HEK293T (cell line): ENCODE results near the gene PIK3R3.

Experiments
- CTBP1 ChIP-seq: fragments of 450-650 bp; IDR thresholded peaks from 2 replicates; pipeline ENCODE4 v1.6.1; 2016; ENCODE audit warnings: borderline replicate concordance
- ELF4 ChIP-seq: fragments of 450-650 bp; IDR thresholded peaks from 2 replicates; pipeline ENCODE4 v1.6.1; 2017; ENCODE audit warnings: antibody characterized with exemption
- FOXA1 ChIP-seq: fragments of 450-650 bp; IDR thresholded peaks from 2 replicates; pipeline ENCODE4 v1.6.1; 2016; ENCODE audit warnings: mild to moderate bottlenecking
- FOXM1 ChIP-seq: fragments of 450-650 bp; IDR thresholded peaks from 2 replicates; pipeline ENCODE4 v1.6.1; 2017; ENCODE audit warnings: mild to moderate bottlenecking, borderline replicate concordance
- HDGF ChIP-seq: fragments of 450-650 bp; IDR thresholded peaks from 2 replicates; pipeline ENCODE4 v1.6.1; 2017; ENCODE audit warnings: antibody characterized with exemption, borderline replicate concordance
- L3MBTL2 ChIP-seq: fragments of 450-650 bp; conservative IDR thresholded peaks from 2 replicates; pipeline ENCODE4 v1.6.1; 2016; ENCODE audit warnings: mild to moderate bottlenecking
- SP1 ChIP-seq: fragments of 450-650 bp; IDR thresholded peaks from 2 replicates; pipeline ENCODE4 v1.6.1; 2017
- SUZ12 ChIP-seq: fragments of 450-650 bp; IDR thresholded peaks from 2 replicates; pipeline ENCODE4 v1.6.1; 2016; ENCODE audit warnings: mild to moderate bottlenecking
- TARDBP ChIP-seq: fragments of 450-650 bp; IDR thresholded peaks from 2 replicates; pipeline ENCODE4 v1.6.1; 2016

DNA sequence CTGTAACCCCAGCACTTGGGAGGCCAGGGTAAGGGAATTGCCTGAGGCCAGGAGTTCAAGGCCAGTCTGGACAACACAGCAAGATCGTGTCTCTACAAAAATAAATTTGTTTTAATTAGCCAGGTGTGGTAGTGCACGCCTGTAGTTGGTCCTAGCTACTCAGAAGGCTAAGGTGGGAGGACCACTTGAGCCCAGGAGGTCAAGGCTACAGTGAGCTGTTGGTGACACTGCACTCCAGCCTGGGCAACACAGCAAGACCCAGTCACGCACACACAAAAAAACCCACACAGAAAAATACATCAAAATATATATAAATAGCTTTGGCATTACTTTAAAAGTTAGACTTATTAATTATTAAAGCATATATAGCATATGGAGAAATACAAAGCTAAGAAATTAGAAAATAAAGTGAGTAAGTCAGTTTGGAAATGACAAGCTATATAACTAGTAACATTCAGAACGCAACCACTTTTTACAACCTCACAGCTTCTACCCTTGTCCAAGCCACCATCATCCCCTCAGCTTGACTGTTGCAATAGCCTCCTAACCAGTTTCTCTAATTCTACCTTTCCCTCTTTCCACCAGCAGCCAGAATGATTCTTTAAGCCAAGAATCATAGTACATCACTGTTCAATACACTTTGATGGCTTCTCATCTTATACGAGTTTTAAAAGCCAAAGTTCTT, 14.5 kb downstream of the PIK3R3 start:
- TF ChIP-seq TARDBP, result no peak
- TF ChIP-seq FOXM1, result no peak
- TF ChIP-seq SP1, result no peak
- TF ChIP-seq CTBP1, result no peak
- TF ChIP-seq FOXA1, result no peak
- TF ChIP-seq L3MBTL2, result no peak
- TF ChIP-seq SUZ12, result no peak
- no peak for TF ChIP-seq HDGF
- TF ChIP-seq ELF4, result no peak
